Measurements from ENCODE around the gene BCL2L1. TPM values are rescaled to one million over a fixed set of nuclear protein-coding genes. Genes with fewer than 3 reads are reported as not detected.

Gene BCL2L1
- total RNA-seq, 1 donor from 2014 or later = 126 TPM

- Histone ChIP-seq H3K27me3 (ENCODE audit: low read depth) (no peaks in the 10 kb centered on the region), H3K36me3 (peaks cover 41% of the 10 kb centered on the region), H3K4me1 (peaks cover 91% of the 10 kb centered on the region), H3K9me3 (no peaks in the 10 kb centered on the region), H3K27ac (no peak overlapping the region), H3K4me3 (no peak overlapping the region)
- no peak for DNase-seq
- no peak for TF ChIP-seq CTCF (IDR thresholded peaks at IDR 0.05)
- intact Hi-C loops (cut with DNase I) = no loop called here
- ATAC-seq = no peak
These were observed 39.7 kb downstream of the BCL2L1 start for GRCh38 chr20:31682927-31683326.

GRCh38 chr20:31682352-31682751, 40.3 kb downstream of the BCL2L1 start:
- intact Hi-C loops (cut with DNase I) = no loop called here
- no peak for ATAC-seq
- no peaks in the 10 kb centered on the region for H3K9me3 ChIP-seq
- H3K27me3 ChIP-seq (ENCODE audit: low read depth) = no peaks in the 10 kb centered on the region
- no peak for DNase-seq
- peaks cover 43% of the 10 kb centered on the region for H3K36me3 ChIP-seq
- H3K27ac ChIP-seq = peak overlapping the region; percentile 24
- no peak overlapping the region for H3K4me3 ChIP-seq
- no peak for TF ChIP-seq CTCF (IDR thresholded peaks at IDR 0.05)
- peaks cover 91% of the 10 kb centered on the region for H3K4me1 ChIP-seq

GRCh38 chr20:31681769-31682168, 40.9 kb downstream of the BCL2L1 start:
- Histone ChIP-seq H3K4me3 (no peak overlapping the region), H3K36me3 (peaks cover 43% of the 10 kb centered on the region), H3K9me3 (no peaks in the 10 kb centered on the region), H3K4me1 (peaks cover 95% of the 10 kb centered on the region), H3K27me3 (ENCODE audit: low read depth) (no peaks in the 10 kb centered on the region), H3K27ac (peak overlapping the region; percentile 24)
- ATAC-seq (no peak), DNase-seq (no peak)
- no peak for TF ChIP-seq CTCF (IDR thresholded peaks at IDR 0.05)
- intact Hi-C loops (cut with DNase I) = no loop called here

- intact Hi-C loops (cut with DNase I) = no loop called here
- no peaks in the 10 kb centered on the region for H3K9me3 ChIP-seq
- H3K27ac ChIP-seq = peak overlapping the region; percentile 24
- TF ChIP-seq CTCF (IDR thresholded peaks at IDR 0.05) = no peak
- DNase-seq (no peak), ATAC-seq (no peak)
- no peaks in the 10 kb centered on the region for H3K27me3 ChIP-seq (ENCODE audit: low read depth)
- peaks cover 95% of the 10 kb centered on the region for H3K4me1 ChIP-seq
- no peak overlapping the region for H3K4me3 ChIP-seq
- peaks cover 43% of the 10 kb centered on the region for H3K36me3 ChIP-seq
These were observed 41.4 kb downstream of the BCL2L1 start for GRCh38 chr20:31681128-31681727.

GRCh38 chr20:31680286-31681127, 42.2 kb downstream of the BCL2L1 start:
- ATAC-seq = no peak
- peaks cover 43% of the 10 kb centered on the region for H3K36me3 ChIP-seq
- no peaks in the 10 kb centered on the region for H3K27me3 ChIP-seq (ENCODE audit: low read depth)
- H3K4me1 ChIP-seq = peaks cover 95% of the 10 kb centered on the region
- H3K27ac ChIP-seq = peak overlapping the region; percentile 3
- no peak overlapping the region for H3K4me3 ChIP-seq
- DNase-seq = no peak
- intact Hi-C loops (cut with DNase I) = no loop called here
- TF ChIP-seq CTCF (IDR thresholded peaks at IDR 0.05) = no peak
- no peaks in the 10 kb centered on the region for H3K9me3 ChIP-seq
